Calu3 (cell line): Measurements from ENCODE around the gene SSUH2. TPM values are rescaled to one million over a fixed set of nuclear protein-coding genes. Genes with fewer than 3 reads are reported as not detected.

Experiments
- BruUV-seq: library from RNA; stranded (reverse); fragments of 400-500 nt; replicated peaks from 2 replicates; lab custom pipeline; 2021; lab: Mats Ljungman, UMichigan
- CTCF ChIA-PET: fragments of 300-600 bp; sonication (Branson Sonifier 250); formaldehyde crosslinking; loops from one replicate; lab custom pipeline; 2022; ENCODE audit warnings: antibody characterized with exemption; lab: Charles Lee
- DNase-seq: peaks from one replicate; pipeline ENCODE4 v3.0.0; 2022
- H3K27ac Mint-ChIP-seq: one replicate; pipeline ENCODE4 v1.8.0; 2022; ENCODE audit warnings: mixed read lengths; ENCODE audit not compliant: unreplicated experiment
- H3K27me3 Mint-ChIP-seq: one replicate; pipeline ENCODE4 v1.8.0; 2022; ENCODE audit warnings: mixed read lengths; ENCODE audit not compliant: unreplicated experiment
- H3K36me3 Mint-ChIP-seq: one replicate; pipeline ENCODE4 v1.8.0; 2022; ENCODE audit warnings: mild to moderate bottlenecking, moderate library complexity, mixed read lengths; ENCODE audit not compliant: insufficient read depth, unreplicated experiment
- H3K4me1 Mint-ChIP-seq: one replicate; pipeline ENCODE4 v1.8.0; 2022; ENCODE audit warnings: mild to moderate bottlenecking, low read depth, mixed read lengths; ENCODE audit not compliant: unreplicated experiment
- H3K4me3 Mint-ChIP-seq: one replicate; pipeline ENCODE4 v1.8.0; 2022; ENCODE audit warnings: mild to moderate bottlenecking, low read depth, moderate library complexity, mixed read lengths; ENCODE audit not compliant: unreplicated experiment
- H3K9me3 Mint-ChIP-seq: one replicate; pipeline ENCODE4 v1.8.0; 2022; ENCODE audit warnings: low read depth, mixed read lengths; ENCODE audit not compliant: unreplicated experiment
- CTCF ChIP-seq: fragments of 200-600 bp; IDR thresholded peaks from one replicate; pipeline ENCODE4 v1.8.0; 2022; ENCODE audit warnings: antibody characterized with exemption; ENCODE audit not compliant: unreplicated experiment
- intact Hi-C: fragments of 100-400 bp; cut with micrococcal nuclease; formaldehyde crosslinking; loops from one replicate; pipeline ENCODE4 v1.10.0; 2022; ENCODE audit not compliant: unreplicated experiment
- total RNA-seq: library from RNA; stranded (reverse); gene quantifications from 2 replicates; pipeline ENCODE4 v1.2.3, GENCODE V29; 2022

Gene SSUH2
- total RNA-seq, 1 experiment from 2014 or later = not detected

GRCh38 chr3:8642001-8642400 lies 2.6 kb downstream of the SSUH2 start:
- Mint-ChIP-seq H3K9me3 (no peaks in the 10 kb centered on the region), H3K27me3 (no peaks in the 10 kb centered on the region), H3K27ac (no peak overlapping the region), H3K4me3 (no peak overlapping the region), H3K4me1 (peaks cover 20% of the 10 kb centered on the region), H3K36me3 (no peaks in the 10 kb centered on the region)
- DNase-seq = no peak
- CTCF ChIA-PET = no interaction called here
- intact Hi-C loops = no loop called here
- no peak for TF ChIP-seq CTCF
- BruUV-seq = no TSS peak

DNA sequence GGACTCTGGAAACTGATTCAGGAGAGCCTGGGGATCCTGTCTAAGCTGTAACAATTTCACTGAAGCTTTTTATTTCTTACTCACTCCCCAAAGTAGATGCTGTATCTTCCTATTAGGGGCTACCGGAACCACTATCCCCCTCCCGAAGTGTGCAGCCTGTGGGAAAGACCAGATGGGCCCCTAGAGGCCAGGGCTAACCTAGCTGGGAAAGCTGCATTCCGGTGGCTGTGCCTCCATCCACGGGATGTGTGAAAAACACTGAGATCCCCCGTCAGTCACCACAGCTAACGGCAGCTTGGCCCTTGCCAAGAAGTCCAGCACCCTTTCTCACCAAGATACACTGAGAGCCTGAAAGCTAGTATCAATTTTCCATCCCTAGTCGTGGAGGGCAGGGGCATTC lies 3.1 kb downstream of the SSUH2 start:
- intact Hi-C loops = no loop called here
- no peak for DNase-seq
- Mint-ChIP-seq H3K27me3 (no peaks in the 10 kb centered on the region), H3K9me3 (no peaks in the 10 kb centered on the region), H3K4me1 (peaks cover 20% of the 10 kb centered on the region), H3K36me3 (no peaks in the 10 kb centered on the region), H3K27ac (no peak overlapping the region), H3K4me3 (no peak overlapping the region)
- CTCF ChIA-PET = no interaction called here
- BruUV-seq = no TSS peak
- no peak for TF ChIP-seq CTCF

GRCh38 chr3:8640223-8640622 lies 4.4 kb downstream of the SSUH2 start:
- no TSS peak for BruUV-seq
- DNase-seq = no peak
- no peaks in the 10 kb centered on the region for H3K36me3 Mint-ChIP-seq
- no peak overlapping the region for H3K27ac Mint-ChIP-seq
- intact Hi-C loops = no loop called here
- H3K27me3 Mint-ChIP-seq = no peaks in the 10 kb centered on the region
- peaks cover 13% of the 10 kb centered on the region for H3K4me1 Mint-ChIP-seq
- H3K4me3 Mint-ChIP-seq = no peak overlapping the region
- H3K9me3 Mint-ChIP-seq = no peaks in the 10 kb centered on the region
- no peak for TF ChIP-seq CTCF
- CTCF ChIA-PET = no interaction called here

DNA sequence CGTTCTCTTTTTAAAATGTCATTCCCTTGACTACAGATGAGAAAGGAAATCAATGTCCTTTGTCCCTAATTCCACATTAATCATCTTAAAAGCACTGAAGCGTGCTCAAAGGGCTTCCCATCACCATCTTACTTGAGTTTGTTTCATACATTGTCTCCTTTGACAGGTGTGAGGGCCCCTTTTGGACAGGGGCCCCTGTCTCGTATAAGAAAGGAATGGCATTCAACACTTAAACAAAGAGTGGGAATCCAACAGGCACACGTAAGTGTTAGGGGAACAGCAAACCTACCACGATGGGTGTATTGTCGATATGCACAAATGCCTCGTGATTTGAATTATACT lies 5.0 kb downstream of the SSUH2 start:
- no peak for DNase-seq
- H3K27me3 Mint-ChIP-seq = no peaks in the 10 kb centered on the region
- H3K27ac Mint-ChIP-seq = no peak overlapping the region
- intact Hi-C loops = no loop called here
- CTCF ChIA-PET = no interaction called here
- H3K9me3 Mint-ChIP-seq = no peaks in the 10 kb centered on the region
- H3K4me1 Mint-ChIP-seq = peaks cover 13% of the 10 kb centered on the region
- no peaks in the 10 kb centered on the region for H3K36me3 Mint-ChIP-seq
- no peak for TF ChIP-seq CTCF
- H3K4me3 Mint-ChIP-seq = no peak overlapping the region
- no TSS peak for BruUV-seq
